Lung (tissue), 12 donors: ENCODE measurements around the gene BYSL. TPM values are rescaled to one million over a fixed set of nuclear protein-coding genes. Genes with fewer than 3 reads are reported as not detected.

Source experiments
- ATAC-seq: fragments of 200-7000 bp; cut with Tn5 transposase; one replicate; pipeline ENCODE4 v1.9.1; 2020; ENCODE audit warnings: moderate number of reproducible peaks; ENCODE audit not compliant: insufficient read depth, low FRiP score
- DNase-seq, 3 donors: peaks; one replicate each; pipeline ENCODE4 v3.0.0-alpha.2; 2013 to 2017
- H3K27ac ChIP-seq, 2 donors: one replicate each; pipeline ENCODE4 v1.5.1; 2013; ENCODE audit warnings: mild to moderate bottlenecking in 2 of 2, moderate library complexity in 2 of 2, control low read depth in 1 of 2, inconsistent platforms in 1 of 2, low read depth in 1 of 2, low read length in 1 of 2
- H3K27me3 ChIP-seq, 3 donors: one replicate each; pipeline ENCODE4 v1.5.1; 2013; ENCODE audit warnings: low read length in 2 of 3; ENCODE audit not compliant: control insufficient read depth in 3 of 3, insufficient read depth in 3 of 3
- H3K36me3 ChIP-seq, 4 donors: one replicate each; pipeline ENCODE4 v1.5.1; 2013; ENCODE audit warnings: low read length in 4 of 4, mild to moderate bottlenecking in 1 of 4, moderate library complexity in 1 of 4; ENCODE audit not compliant: control insufficient read depth in 4 of 4, insufficient read depth in 4 of 4
- H3K4me1 ChIP-seq, 5 donors: one replicate each; pipeline ENCODE4 v1.5.1; 2013; ENCODE audit warnings: low read length in 5 of 5, mild to moderate bottlenecking in 2 of 5, moderate library complexity in 1 of 5; ENCODE audit not compliant: control insufficient read depth in 5 of 5, insufficient read depth in 5 of 5
- H3K4me3 ChIP-seq: one replicate; pipeline ENCODE4 v1.5.1; 2013; ENCODE audit warnings: mild to moderate bottlenecking, control low read depth, moderate library complexity
- H3K9ac ChIP-seq, 2 donors: one replicate each; pipeline ENCODE4 v1.5.1; 2013; ENCODE audit warnings: low read length in 2 of 2, control low read depth in 1 of 2; ENCODE audit not compliant: insufficient read depth in 1 of 2
- H3K9me3 ChIP-seq, 4 donors: one replicate each; pipeline ENCODE4 v1.5.1; 2013; ENCODE audit warnings: low read length in 3 of 4, mild to moderate bottlenecking in 1 of 4, moderate library complexity in 1 of 4; ENCODE audit not compliant: control insufficient read depth in 4 of 4, insufficient read depth in 3 of 4
- CTCF ChIP-seq: IDR thresholded peaks from 2 replicates; pipeline ENCODE4 v1.5.1; 2012; ENCODE audit warnings: mild to moderate bottlenecking; ENCODE audit errors: control extremely low read depth, extremely low read depth
- WGBS, 2 donors: extraction: QIAGEN DNeasy Blood & Tissue Kit; methylation state at CpG; one replicate each; pipeline ENCODE4 v1.1.7; 2013; 5-methylcytosine and 5-hydroxymethylcytosine counted together
- polyA plus RNA-seq, 2 donors: library from polyadenylated mRNA; stranded (reverse); fragments of 200-250 nt; gene quantifications; one replicate each; pipeline ENCODE4 v1.2.1, GENCODE V29; 2013
- total RNA-seq, 2 donors: library from RNA; depleted of rRNA in 1 of 2; stranded (reverse); fragments of >200 nt in 1 of 2; gene quantifications; one replicate each; pipeline ENCODE4 v1.2.1, GENCODE V29; 2014 to 2021
- donor health status: control.
- donor health status: control.
- donor health status: Bipolar disorder and iron deficiency.
- donor health status: healthy.
- donor health status: DM: yes; HTN: yes; CAD: no.

The BYSL gene
- total and polyA plus RNA-seq, 4 donors = 8.8 to 20.4 (median 14.8) TPM

GRCh38 chr6:41881506-41881905 is 39.8 kb upstream of the BYSL start:
- H3K4me3 ChIP-seq = no peak overlapping the region

GRCh38 chr6:41884957-41885356 is 36.3 kb upstream of the BYSL start:
- TF ChIP-seq CTCF = no peak
- DNase-seq = peak in 1 of 3 donors; percentile 8
- no peak for ATAC-seq

More at GRCh38 chr6:41881506-41881905, 39.8 kb upstream of the BYSL start:
- TF ChIP-seq CTCF = no peak
- Histone ChIP-seq H3K9ac (no peak overlapping the region), H3K27me3 (no peaks in the 10 kb centered on the region), H3K36me3 (no peaks in the 10 kb centered on the region), H3K4me1 (no peaks in the 10 kb centered on the region), H3K27ac (no peak overlapping the region), H3K9me3 (no peaks in the 10 kb centered on the region)
- ATAC-seq (no peak), DNase-seq (no peak)
- 82 to 91% methylated on average over 1 of the region's 1 CpG for WGBS, 2 donors

GRCh38 chr6:41885930-41886329 is 35.4 kb upstream of the BYSL start:
- TF ChIP-seq CTCF = no peak
- Histone ChIP-seq H3K27ac (no peak overlapping the region), H3K9ac (no peak overlapping the region), H3K9me3 (no peaks in the 10 kb centered on the region), H3K4me3 (no peak overlapping the region), H3K36me3 (no peaks in the 10 kb centered on the region), H3K4me1 (no peaks in the 10 kb centered on the region), H3K27me3 (no peaks in the 10 kb centered on the region)
- no peak for DNase-seq
- 74 to 80% methylated on average over 1 of the region's 1 CpG for WGBS, 2 donors
- no peak for ATAC-seq

More at GRCh38 chr6:41884957-41885356, 36.3 kb upstream of the BYSL start:
- Histone ChIP-seq H3K9me3 (no peaks in the 10 kb centered on the region), H3K4me3 (no peak overlapping the region), H3K9ac (no peak overlapping the region), H3K36me3 (no peaks in the 10 kb centered on the region), H3K27me3 (no peaks in the 10 kb centered on the region), H3K4me1 (no peaks in the 10 kb centered on the region), H3K27ac (no peak overlapping the region)
- whole genome bisulfite sequencing, 2 donors = 72 to 87% methylated on average over 5 of the region's 5 CpGs

GRCh38 chr6:41887331-41887751 is 34.0 kb upstream of the BYSL start:
- Histone ChIP-seq H3K27me3 (no peaks in the 10 kb centered on the region), H3K9ac (no peak overlapping the region), H3K9me3 (no peaks in the 10 kb centered on the region), H3K4me3 (no peak overlapping the region), H3K36me3 (no peaks in the 10 kb centered on the region), H3K27ac (no peak overlapping the region), H3K4me1 (no peaks in the 10 kb centered on the region)
- TF ChIP-seq CTCF = no peak
- ATAC-seq (no peak), DNase-seq (no peak)
- 69 to 78% methylated on average over 4 of the region's 4 CpGs for WGBS, 2 donors
